HG03432 (cell line): ENCODE results near the gene PPP1R12C.
"Not testable (repeated sequence)": the region's sequence is repeated elsewhere in the genome, so short reads cannot be mapped to it uniquely, and the experiment has no call there.

Source experiments
- ATAC-seq: cut with Tn5 transposase; IDR thresholded peaks from one replicate; pipeline ENCODE4 v1.9.1; 2021; ENCODE audit warnings: mild to moderate bottlenecking, moderate library complexity; ENCODE audit not compliant: unreplicated experiment

The PPP1R12C gene

DNA sequence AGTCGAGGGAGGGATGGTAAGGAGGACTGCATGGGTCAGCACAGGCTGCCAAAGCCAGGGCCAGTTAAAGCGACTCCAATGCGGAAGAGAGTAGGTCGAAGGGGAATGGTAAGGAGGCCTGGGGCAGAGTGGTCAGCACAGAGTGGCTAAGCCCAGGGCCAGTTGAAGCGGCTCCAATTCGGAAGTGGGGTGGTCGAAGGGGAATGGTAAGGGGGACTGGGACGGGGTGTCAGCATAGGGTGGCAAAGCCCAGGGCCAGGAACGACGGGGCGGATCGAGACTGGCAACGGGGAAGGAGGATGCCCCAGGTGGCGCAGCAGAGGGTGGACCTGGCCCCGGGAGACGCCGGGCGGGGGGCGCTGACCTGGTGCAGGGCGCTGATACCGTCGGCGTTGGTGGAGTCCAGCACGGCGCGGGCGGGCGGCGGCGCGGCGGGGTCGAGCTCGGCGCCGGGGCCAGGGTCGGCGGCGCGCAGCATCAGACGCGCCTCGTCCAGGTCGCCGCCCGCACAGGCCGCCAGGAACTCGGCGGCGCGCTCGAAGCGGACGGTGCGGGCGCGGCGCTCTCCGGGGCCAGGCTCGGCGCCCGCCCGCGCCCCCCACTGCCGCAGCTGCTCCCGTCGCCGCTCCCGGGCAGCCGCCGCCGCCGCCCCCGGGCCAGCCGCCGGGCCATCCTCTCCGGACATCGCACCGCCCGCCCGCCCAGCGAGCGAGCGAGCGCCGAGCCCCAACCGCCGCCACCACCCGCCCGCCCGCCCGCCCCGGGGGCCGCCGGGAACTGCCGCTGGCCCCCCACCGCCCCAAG is at the start of gene PPP1R12C:
Gene PPP1R12C, minus strand, starts transcription at position 779 of the 804 bp plus-strand sequence. Its CDS starts 94 bp downstream, at position 685.
- ATAC-seq: peak; percentile 10

- peak; percentile 69 for ATAC-seq
Measured at GRCh38 chr19:55166530-55167268, 49.3 kb upstream of the PPP1R12C start, which contains the start of gene DNAAF3. Gene DNAAF3, minus strand, starts transcription at chr19:55166613. Its CDS starts 200 bp downstream, at chr19:55166413.

DNA sequence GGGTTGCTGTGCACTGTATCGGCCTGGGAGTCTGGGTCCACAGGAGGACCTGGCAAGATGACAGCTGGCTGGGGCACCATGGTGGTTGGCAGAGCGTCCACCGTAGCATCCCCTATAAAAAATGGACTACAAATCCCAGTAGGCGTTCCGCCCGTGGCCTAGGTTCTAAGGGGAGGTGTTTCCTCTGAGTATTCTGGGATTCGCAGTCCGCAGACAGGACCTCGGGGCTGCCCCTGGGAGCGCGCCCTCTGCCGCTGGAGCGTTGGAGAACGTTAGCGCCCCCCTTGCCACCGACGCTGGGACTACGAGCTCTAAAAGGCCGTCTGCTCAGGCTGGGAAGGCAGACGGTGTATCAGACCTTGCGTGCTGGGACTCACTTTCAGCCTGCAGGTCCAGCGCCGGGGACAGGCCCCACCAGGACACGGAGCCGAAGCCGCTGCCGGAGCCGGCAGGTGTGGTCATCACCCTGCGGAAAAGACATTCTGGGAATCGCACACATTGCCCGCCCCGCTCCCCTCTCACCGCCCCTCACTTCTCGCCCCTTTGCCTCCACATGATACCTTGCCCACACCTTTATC is 48.6 kb upstream of the PPP1R12C start:
- no peak for ATAC-seq

DNA sequence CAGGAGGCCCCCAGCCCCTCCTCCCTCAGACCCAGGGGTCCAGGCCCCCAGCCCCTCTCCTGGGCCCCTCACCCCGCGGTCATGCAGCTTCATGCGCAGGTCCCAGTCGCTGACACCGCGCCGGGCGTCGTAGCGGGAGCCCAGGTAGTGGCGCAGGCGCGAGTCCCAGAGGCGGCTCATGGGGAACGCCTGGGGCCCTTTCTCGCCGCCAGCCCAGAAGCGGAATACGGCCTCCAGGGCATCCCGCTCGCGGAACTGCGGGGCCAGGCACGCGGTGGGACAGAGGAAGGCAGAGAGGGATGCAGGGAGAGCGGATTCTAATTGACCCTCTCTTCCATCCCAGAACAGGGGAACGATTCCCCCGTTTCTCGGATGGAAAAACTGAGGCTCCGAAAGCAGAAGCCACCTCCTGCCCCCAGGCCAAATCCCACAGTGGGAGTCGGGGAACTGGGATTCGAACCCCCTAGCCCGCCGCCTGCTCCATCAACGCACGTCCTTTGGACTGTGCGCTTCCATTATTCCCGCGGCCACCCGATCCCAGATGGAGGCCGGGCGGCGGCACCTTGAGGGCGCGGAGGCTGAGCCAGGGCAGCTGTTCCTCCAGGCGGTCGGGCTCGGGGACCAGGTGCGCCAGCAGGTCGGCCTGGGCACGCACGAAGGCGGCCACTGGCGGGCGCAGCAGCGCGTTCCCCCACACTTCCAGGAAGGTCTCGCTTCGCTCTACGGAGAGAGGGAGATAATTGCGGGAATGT is 44.3 kb upstream of the PPP1R12C start:
- ATAC-seq: no peak

GRCh38 chr19:55160986-55161365 is 43.5 kb upstream of the PPP1R12C start:
- no peak for ATAC-seq

- peak; percentile 78 for ATAC-seq
Measured at GRCh38 chr19:55160128-55160985, 42.9 kb upstream of the PPP1R12C start.

DNA sequence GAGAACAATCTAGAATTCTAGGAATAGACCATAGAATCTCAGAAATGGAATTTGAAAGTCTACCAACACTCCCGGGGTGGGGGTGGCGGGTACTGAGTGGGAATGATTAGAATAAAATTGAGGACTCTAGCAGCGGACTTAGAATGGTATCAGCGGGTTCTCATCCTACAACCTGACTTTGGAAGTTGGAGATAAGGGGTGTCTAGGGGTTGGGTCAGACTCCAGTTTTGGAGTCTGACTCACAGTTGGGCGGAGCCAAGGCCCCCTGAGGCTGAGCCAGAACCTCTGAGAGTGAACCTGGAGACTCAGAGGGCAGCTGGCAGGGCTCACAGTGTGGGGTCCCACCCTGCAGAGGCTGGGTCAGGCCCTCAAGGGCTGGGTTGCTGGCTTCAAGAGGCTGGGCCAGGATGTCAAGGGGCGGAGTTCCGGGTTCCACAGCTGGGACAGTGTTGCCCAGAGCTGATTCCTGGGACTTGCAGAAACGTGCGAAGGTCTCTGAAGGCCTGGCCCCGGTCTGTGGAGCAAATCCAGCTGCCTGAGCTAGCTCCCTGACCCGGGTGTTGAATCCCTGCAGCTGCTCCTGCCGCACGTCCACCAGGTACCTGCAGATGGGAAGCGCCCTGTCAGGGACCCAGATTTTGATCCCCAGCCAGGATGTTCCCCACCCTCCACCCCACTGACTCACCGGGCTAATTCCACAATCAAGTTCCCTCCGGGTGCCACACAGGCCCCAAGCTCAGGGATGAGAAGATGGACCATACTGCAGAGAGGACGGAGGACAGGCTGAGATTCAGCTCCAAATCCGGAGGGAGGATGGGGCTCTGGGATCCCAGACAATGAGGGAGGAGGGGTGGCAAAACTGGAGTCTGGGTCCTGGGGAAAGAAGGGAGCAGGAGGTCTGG is 41.7 kb upstream of the PPP1R12C start:
- ATAC-seq: no peak

DNA sequence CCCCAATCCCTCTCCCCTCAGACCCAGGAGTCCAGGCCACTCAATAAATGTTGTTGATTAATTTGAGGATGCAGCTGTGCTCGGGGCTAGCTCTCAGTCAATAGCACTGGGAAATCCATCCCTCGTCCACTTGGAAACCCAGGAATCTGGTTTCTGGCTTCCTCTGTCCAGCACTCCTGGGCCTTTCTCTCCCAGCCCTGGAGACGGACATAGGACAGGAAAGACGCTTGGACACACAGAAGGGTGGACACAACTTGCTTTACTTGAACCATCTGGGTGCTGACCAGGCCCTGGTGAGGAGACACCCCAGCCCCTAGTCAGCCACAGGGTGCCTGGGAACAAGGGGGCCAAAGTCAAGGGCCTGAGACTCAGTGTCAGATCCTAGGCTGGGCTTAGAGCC is 41.0 kb upstream of the PPP1R12C start:
- no peak for ATAC-seq

DNA sequence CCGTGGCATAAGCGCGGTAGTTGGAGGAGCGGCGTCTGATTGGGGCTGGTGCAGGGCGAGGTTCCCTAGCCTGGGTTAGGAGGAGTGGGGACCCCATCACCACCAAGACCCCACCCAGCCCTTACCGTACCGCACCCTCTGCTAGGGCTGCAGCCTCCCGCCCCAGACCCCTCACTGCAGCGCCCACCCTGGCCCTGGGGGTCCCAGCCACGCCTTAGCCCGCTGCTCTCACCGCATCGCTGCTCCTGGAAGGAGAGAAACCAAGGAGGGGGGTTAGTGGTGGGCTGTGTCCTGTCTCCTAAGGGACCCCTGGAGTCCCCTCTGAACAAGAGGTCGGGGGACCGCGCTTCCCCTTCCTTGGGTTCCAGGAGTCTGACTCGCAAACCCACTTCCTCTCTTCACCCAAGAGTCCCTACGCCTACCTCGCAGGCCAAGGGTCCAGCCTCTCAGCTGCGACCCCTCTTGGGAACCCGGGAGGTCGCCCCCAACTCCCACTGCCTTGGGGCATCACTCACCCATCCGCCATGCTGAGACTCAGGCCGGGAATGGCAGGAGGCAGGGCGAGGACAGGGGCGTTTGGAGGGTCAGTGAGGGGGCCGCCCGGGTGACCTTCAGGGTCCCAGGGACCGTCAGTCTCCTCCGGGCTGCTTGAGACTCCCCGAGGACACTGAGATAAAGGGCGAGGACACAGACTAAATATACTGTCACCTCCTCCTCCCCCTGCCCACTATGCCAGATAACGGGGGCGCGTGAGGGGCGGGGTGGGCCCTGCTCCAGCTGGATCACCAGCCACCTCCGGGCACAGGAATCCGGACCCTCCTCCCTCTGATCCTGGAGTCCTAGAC is 39.8 kb upstream of the PPP1R12C start, which contains the start of gene TNNI3:
Gene TNNI3, minus strand, starts transcription at position 669 of the 845 bp plus-strand sequence. Its CDS starts 143 bp downstream, at position 526.
- ATAC-seq: no peak

- no peak for ATAC-seq
Measured at GRCh38 chr19:55156202-55157063, 39.0 kb upstream of the PPP1R12C start.

DNA sequence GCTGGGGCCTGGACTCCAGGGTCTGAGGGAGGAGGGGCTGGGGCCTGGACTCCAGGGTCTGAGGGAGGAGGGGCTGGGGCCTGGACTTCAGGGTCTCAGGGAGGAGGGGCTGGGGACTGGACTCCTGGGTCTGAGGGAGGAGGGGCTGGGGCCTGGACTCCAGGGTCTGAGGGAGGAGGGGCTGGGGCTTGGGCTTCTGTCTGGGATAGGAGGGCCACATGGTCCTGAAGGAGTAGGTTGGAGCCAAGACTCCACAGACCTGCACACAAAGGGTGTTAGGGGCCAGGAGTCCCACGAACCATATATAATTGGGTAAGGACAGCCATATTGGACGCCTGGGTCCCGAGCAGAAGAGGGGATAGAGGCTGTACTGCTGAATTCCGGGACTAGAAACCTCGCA is 38.3 kb upstream of the PPP1R12C start:
- ATAC-seq: not testable (repeated sequence)

- ATAC-seq: no peak
Measured at GRCh38 chr19:55153652-55154264, 36.3 kb upstream of the PPP1R12C start.

DNA sequence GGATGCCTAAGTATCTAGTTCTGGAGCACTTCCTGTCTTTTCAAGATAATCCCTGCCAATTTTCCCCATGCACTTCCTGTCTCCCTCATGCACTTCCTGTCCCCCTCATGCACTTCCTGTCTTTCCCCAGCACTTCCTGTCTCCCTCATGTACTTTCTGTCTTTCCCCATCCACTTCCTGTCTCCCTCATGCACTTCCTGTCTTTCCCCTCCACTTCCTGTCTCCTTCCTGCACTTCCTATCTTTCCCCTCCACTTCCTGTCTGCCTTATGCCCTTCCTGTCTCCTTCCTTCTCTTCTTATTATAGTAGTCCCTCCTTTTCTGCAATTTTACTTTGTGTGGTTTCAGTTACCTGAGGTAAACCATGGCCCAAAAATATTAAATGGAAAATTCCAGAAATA is 34.6 kb upstream of the PPP1R12C start:
- no peak for ATAC-seq

GRCh38 chr19:55149078-55150003 is 31.9 kb upstream of the PPP1R12C start, which contains the start of gene TNNT1:
Gene TNNT1, minus strand, starts transcription at chr19:55149206. Its CDS starts 2,049 bp downstream, at chr19:55147157.
- ATAC-seq: no peak

DNA sequence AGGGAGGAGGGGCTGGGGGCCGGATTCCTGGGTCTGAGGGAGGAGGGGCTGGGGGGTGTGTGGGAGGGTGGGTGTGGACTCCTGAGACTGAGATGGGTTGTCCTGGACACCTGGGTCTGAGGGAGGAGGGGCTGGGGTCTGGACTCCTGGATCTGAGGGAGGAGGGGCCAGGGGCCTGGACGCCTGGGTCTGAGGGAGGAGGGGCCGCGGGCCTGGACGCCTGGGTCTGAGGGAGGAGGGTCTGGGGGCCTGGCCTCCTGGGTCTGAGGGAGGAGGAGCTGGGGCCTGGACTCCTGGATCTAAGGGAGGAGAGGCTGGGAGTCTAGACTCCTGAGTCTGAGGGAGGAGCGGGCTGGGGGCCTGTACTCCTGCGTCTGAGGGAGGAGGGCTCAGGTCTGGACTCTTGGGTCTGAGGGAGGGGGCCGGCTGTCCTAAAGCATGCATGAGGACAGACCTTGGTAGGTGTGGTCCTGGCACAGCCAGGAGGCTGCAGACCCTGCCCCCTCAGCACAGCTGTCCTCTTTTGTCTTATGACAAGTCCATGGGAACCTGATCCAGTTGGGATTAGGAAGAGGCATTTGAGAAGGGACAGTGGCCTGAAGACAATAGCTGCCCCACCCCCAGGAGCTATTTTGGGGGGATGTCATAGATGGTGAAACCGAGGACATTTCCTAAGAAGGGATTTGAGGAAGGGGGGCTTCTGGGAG is 30.3 kb upstream of the PPP1R12C start:
- no peak for ATAC-seq
